ENCODE data around the gene KCNK10.

GRCh38 chr14:88196116-88196890 is 126.8 kb downstream of the KCNK10 start:
- no peak for TF ChIP-seq POLR2AphosphoS5 (IDR thresholded peaks at IDR 0.05; ENCODE audit: low read depth, low read length)
- TF ChIP-seq TCF12 (IDR thresholded peaks at IDR 0.05; ENCODE audit: low read depth, low read length), result no peak
- no peak for TF ChIP-seq BCL11A (IDR thresholded peaks at IDR 0.05; ENCODE audit: low read depth in 2 of 2, low read length in 2 of 2)
- TF ChIP-seq SP1 (IDR thresholded peaks at IDR 0.05; ENCODE audit: low read depth, low read length), result no peak
- TF ChIP-seq ATF2 (IDR thresholded peaks at IDR 0.05; ENCODE audit: low read length), result no peak
- no peak for TF ChIP-seq RNF2 (IDR thresholded peaks at IDR 0.05; ENCODE audit: borderline replicate concordance, low read depth, low read length, missing control alignments, poor library complexity, severe bottlenecking)
- no peak for TF ChIP-seq ZNF274 (IDR thresholded peaks at IDR 0.05; ENCODE audit: borderline replicate concordance, extremely low read depth, low read length)
- no peak for TF ChIP-seq EP300 (IDR thresholded peaks at IDR 0.05; ENCODE audit: borderline replicate concordance in 1 of 2, low read depth in 2 of 2, low read length in 2 of 2)
- no peak for TF ChIP-seq FOSL1 (IDR thresholded peaks at IDR 0.05; ENCODE audit: insufficient read depth, low read depth, low read length)

All from H1 (cell line).